K562 (cell line): ENCODE data around the gene NTRK1. TPM values are rescaled to one million over a fixed set of nuclear protein-coding genes. Genes with fewer than 3 reads are reported as not detected.

ENCODE experiments used
- ATAC-seq: fragments of 200-7000 bp; cut with Tn5 transposase; 3 replicates; pipeline ENCODE4 v1.9.1; 2020; ENCODE audit warnings: moderate library complexity
- BruUV-seq: library from RNA; stranded (reverse); fragments of 400-500 nt; replicated peaks from 2 replicates; lab custom pipeline; 2021; lab: Mats Ljungman, UMichigan
- CTCF ChIA-PET: fragments of 300-600 bp; formaldehyde crosslinking; extraction: SDS; loops from one replicate; lab custom pipeline; 2021; ENCODE audit warnings: low intra/inter-chr PET ratio; lab: Yijun Ruan, JAX
- POLR2A ChIA-PET: fragments of 300-600, 350-650 bp; sonication (Branson Sonifier 250); formaldehyde crosslinking; extraction: SDS; loops from one replicate; lab custom pipeline; 2021; ENCODE audit warnings: antibody characterized with exemption, inconsistent platforms; lab: Yijun Ruan, JAX
- DNase-seq, 4 experiments: peaks; one replicate each; pipeline versions ENCODE4 v3.0.0 to v3.0.0-alpha.2; 2011 to 2018; ENCODE audit warnings: low spot score in 3 of 4, mixed read lengths in 3 of 4; ENCODE audit errors: extremely low read depth in 1 of 4
- FAIRE-seq: peaks from 2 replicates; lab custom pipeline; 2011; peaks lifted over from hg19 to GRCh38; lab: Jason Lieb, UNC
- H2AFZ ChIP-seq: 2 replicates; pipeline ENCODE4 v1.6.0; 2011; ENCODE audit warnings: low read depth, low read length, control low read depth, inconsistent platforms
- H3K27ac ChIP-seq: fragments of 200-600 bp; 3 replicates; pipeline ENCODE4 v1.8.0; 2011; ENCODE audit warnings: low read depth, mild to moderate bottlenecking, control low read depth, inconsistent platforms, low read length, moderate library complexity, mixed read lengths; ENCODE audit errors: extremely low read depth
- H3K27me3 ChIP-seq, 2 experiments: fragments of 300-600 bp in 1 of 2; 2 replicates in 1 of 2; 3 replicates in 1 of 2; pipeline versions ENCODE4 v1.6.0 to v1.8.0; 2011; ENCODE audit warnings: inconsistent platforms in 2 of 2, low read length in 2 of 2, mild to moderate bottlenecking in 1 of 2, mixed read lengths in 1 of 2, moderate library complexity in 1 of 2; ENCODE audit not compliant: control insufficient read depth in 2 of 2, insufficient read depth in 2 of 2
- H3K36me3 ChIP-seq: fragments of 300-600 bp; 3 replicates; pipeline ENCODE4 v1.8.0; 2011; ENCODE audit warnings: mild to moderate bottlenecking, low read length, inconsistent platforms; ENCODE audit not compliant: control insufficient read depth, insufficient read depth
- H3K4me1 ChIP-seq, 2 experiments: fragments of 200-600 bp in 1 of 2; replicated peaks in 1 of 2; 2 replicates in 1 of 2; 3 replicates in 1 of 2; pipeline versions ENCODE4 v1.5.1 to v1.8.0; 2011; ENCODE audit warnings: inconsistent platforms in 2 of 2, low read length in 2 of 2, mild to moderate bottlenecking in 1 of 2, mixed read lengths in 1 of 2, moderate library complexity in 1 of 2; ENCODE audit not compliant: control insufficient read depth in 2 of 2, insufficient read depth in 2 of 2
- H3K4me2 ChIP-seq: 2 replicates; pipeline ENCODE4 v1.6.1; 2011; ENCODE audit warnings: low read length, control low read depth, inconsistent platforms, mixed read lengths; ENCODE audit not compliant: insufficient read depth
- H3K4me3 ChIP-seq: fragments of 200-600 bp; sonication (generic), shearing (Covaris generic); 2 replicates; pipeline ENCODE4 v1.5.1; 2016; ENCODE audit warnings: control low read depth, inconsistent platforms
- H3K79me2 ChIP-seq: fragments of 200-600 bp; 3 replicates; pipeline ENCODE4 v1.8.0; 2011; ENCODE audit warnings: low read length, inconsistent platforms; ENCODE audit not compliant: control insufficient read depth, insufficient read depth
- H3K9ac ChIP-seq, 2 experiments: 2 replicates each; pipeline versions ENCODE4 v1.6.0 to v1.6.1; 2011; ENCODE audit warnings: low read depth in 2 of 2, low read length in 2 of 2, control low read depth in 1 of 2, inconsistent platforms in 1 of 2, mild to moderate bottlenecking in 1 of 2, mixed read lengths in 1 of 2; ENCODE audit not compliant: insufficient read depth in 1 of 2
- H3K9me1 ChIP-seq: one replicate; pipeline ENCODE4 v1.6.0; 2011; ENCODE audit warnings: inconsistent platforms, mild to moderate bottlenecking, low read length, moderate library complexity; ENCODE audit not compliant: control insufficient read depth, insufficient read depth
- H3K9me3 ChIP-seq: replicated peaks from 2 replicates; pipeline ENCODE4 v1.5.1; 2011; ENCODE audit warnings: low read depth, low read length, inconsistent platforms; ENCODE audit not compliant: control insufficient read depth, insufficient read depth
- H4K20me1 ChIP-seq: replicated peaks from 2 replicates; pipeline ENCODE4 v1.6.1; 2011; ENCODE audit warnings: low read length, inconsistent platforms, mixed read lengths; ENCODE audit not compliant: control insufficient read depth, insufficient read depth
- CSDE1 ChIP-seq, 2 experiments: fragments of 450-650 bp; IDR thresholded peaks; 2 replicates each; pipeline ENCODE4 v1.6.1; 2016; ENCODE audit warnings: mild to moderate bottlenecking in 1 of 2
- CTCFL ChIP-seq: IDR thresholded peaks from 2 replicates; pipeline ENCODE4 v1.6.1; 2011; ENCODE audit warnings: borderline replicate concordance, low read depth, mild to moderate bottlenecking, moderate library complexity, low read length; ENCODE audit not compliant: insufficient read depth, poor library complexity, severe bottlenecking
- E2F1 ChIP-seq: sonication (generic); formaldehyde crosslinking; IDR thresholded peaks from 2 replicates; pipeline ENCODE4 v1.8.1; 2023; ENCODE audit warnings: mild to moderate bottlenecking, missing genetic modification reagents, moderate library complexity
- EP400 ChIP-seq: fragments of 450-650 bp; IDR thresholded peaks from 2 replicates; pipeline ENCODE4 v1.6.1; 2017; ENCODE audit warnings: antibody characterized with exemption, mild to moderate bottlenecking, moderate library complexity
- HMG20B ChIP-seq: fragments of 250-450 bp; sonication (Bioruptor Pico); IDR thresholded peaks from 2 replicates; pipeline ENCODE4 v1.5.0; 2021; ENCODE audit warnings: mild to moderate bottlenecking
- MIER1 ChIP-seq: fragments of 450-650 bp; IDR thresholded peaks from 2 replicates; pipeline ENCODE4 v1.6.1; 2016; ENCODE audit warnings: antibody characterized with exemption, mild to moderate bottlenecking, low read depth
- NCOA1 ChIP-seq: fragments of 450-650 bp; IDR thresholded peaks from 2 replicates; pipeline ENCODE4 v1.6.1; 2016; ENCODE audit warnings: low read depth
- NFRKB ChIP-seq: fragments of 450-650 bp; IDR thresholded peaks from 2 replicates; pipeline ENCODE4 v1.6.1; 2016; ENCODE audit warnings: low read depth
- RBFOX2 ChIP-seq: fragments of 200-400 bp; formaldehyde crosslinking; IDR thresholded peaks from 2 replicates; pipeline ENCODE4 v1.6.1; 2017; ENCODE audit warnings: low read depth, mild to moderate bottlenecking, low read length, moderate library complexity
- SIN3A ChIP-seq, 2 experiments: fragments of 150-350 bp in 1 of 2; IDR thresholded peaks; 2 replicates each; pipeline ENCODE4 v1.6.1; 2011 to 2016; ENCODE audit warnings: borderline replicate concordance in 2 of 2, low read depth in 2 of 2, low read length in 2 of 2, mild to moderate bottlenecking in 2 of 2, moderate library complexity in 2 of 2; ENCODE audit not compliant: control insufficient read depth in 1 of 2
- ZNF41 ChIP-seq: fragments of 250-450 bp; sonication (Bioruptor Pico); conservative IDR thresholded peaks from 2 replicates; pipeline ENCODE4 v1.4.0; 2020; ENCODE audit warnings: mild to moderate bottlenecking
- ZNF449 ChIP-seq: fragments of 250-450 bp; sonication (Bioruptor Pico); IDR thresholded peaks from 2 replicates; pipeline ENCODE4 v1.8.0; 2022; ENCODE audit warnings: moderate library complexity, mild to moderate bottlenecking, inconsistent platforms
- ZNF512 ChIP-seq: IDR thresholded peaks from 2 replicates; pipeline ENCODE4 v1.6.1; 2016; ENCODE audit warnings: missing genetic modification characterization, missing compliant biosample characterization
- ZNF655 ChIP-seq: fragments of 250-450 bp; sonication (Bioruptor Pico); IDR thresholded peaks from 2 replicates; pipeline ENCODE4 v1.5.0; 2021
- WGBS: fragments of 100-300 bp; shearing (Covaris generic); methylation state at CpG from one replicate; pipeline ENCODE4 v1.1.6; 2016; ENCODE audit warnings: low coverage, mixed read lengths; ENCODE audit not compliant: insufficient coverage; ENCODE audit errors: missing lambda C conversion rate; 5-methylcytosine and 5-hydroxymethylcytosine counted together
- in situ Hi-C: fragments of 300-500 bp; cut with MboI; formaldehyde crosslinking; loops from 4 replicates; pipeline ENCODE4 v1.15.0; 2018; ENCODE audit warnings: inconsistent platforms, mixed read lengths
- intact Hi-C: fragments of 100-400 bp; cut with micrococcal nuclease; formaldehyde crosslinking; loops from 2 replicates; pipeline ENCODE4 v1.14.2; 2022
- polyA plus RNA-seq, 8 experiments: library from polyadenylated mRNA; depleted of rRNA in 4 of 8; stranded (reverse) in 5 of 8; unstranded in 3 of 8; fragments of >200 nt; fragmentation: Nextera tagmentation in 2 of 8; fragmentation: Illumina TruSeq in 1 of 8; extraction: Ambion mirVana in 2 of 8; extraction: Trizol in 1 of 8; gene quantifications; 2 replicates each; pipeline versions ENCODE4 v1.2.1 to v1.2.3, GENCODE V29; 2011 to 2014; ENCODE audit warnings: inconsistent platforms in 1 of 8, missing spikeins in 1 of 8
- total RNA-seq, 7 experiments: library from RNA; depleted of rRNA in 6 of 7; stranded (reverse); fragments of >200 nt in 6 of 7; fragmentation: Illumina TruSeq in 2 of 7; extraction: Trizol in 2 of 7; gene quantifications; 2 replicates each; pipeline versions ENCODE4 v1.2.1 to v1.2.3, GENCODE V29; 2011 to 2021; ENCODE audit warnings: low replicate concordance in 1 of 7

The NTRK1 gene
- total and polyA plus RNA-seq, 9 of the 15 experiments (the other 6 are each of a cell fraction or from before 2014, with no cell fraction given): 0.46 to 30.0 (median 7.9) TPM

- no TSS peak for BruUV-seq
- intact Hi-C loops: loop anchor here (2.0 kb wide), 1 partner anchor 40 kb away; the partner anchor contains the start of gene SH2D2A
- Histone ChIP-seq H3K9me3 (no peaks in the 10 kb centered on the region), H3K27me3 (no peaks in the 10 kb centered on the region), H3K4me2 (no peak overlapping the region; the same call in 1 of the 2 replicates), H3K4me1 (peaks cover 41 to 67% of the 10 kb centered on the region in 2 experiments), H2AFZ (peak overlapping the region; percentile 34; the same call in 1 of the 2 replicates), H3K4me3 (no peak overlapping the region), H3K36me3 (no peaks in the 10 kb centered on the region), H4K20me1 (no peaks in the 10 kb centered on the region), H3K27ac (no peak overlapping the region), H3K79me2 (0 out of 3 replicates have a peak, but pooled peaks cover 3% of the 10 kb centered on the region), H3K9ac (peak overlapping the region in 1 of 2 experiments; percentile 70; a peak in 1 of 4 replicates), H3K9me1 (no peaks in the 10 kb centered on the region)
- POLR2A ChIA-PET: interaction anchor here (0.5 to 1.0 kb wide), 6 partner anchors 9 to 225 kb away, joined by 3 to 4 read pairs (median 3); no protein-coding TSS in a partner anchor
- FAIRE-seq: peak; percentile 19
- CTCF ChIA-PET: no interaction called here
- WGBS: 33% methylated on average over 3 of the region's 3 CpGs
- in situ Hi-C loops: no loop called here
- no peak for DNase-seq
- ATAC-seq: no peak
- TF ChIP-seq SIN3A (IDR thresholded peaks at IDR 0.05; ENCODE audit: borderline replicate concordance in 2 of 2, control insufficient read depth in 1 of 2, low read depth in 2 of 2, low read length in 2 of 2) (no peak), ZNF512 (tag) (no peak), EP400 (no peak), CTCFL (no peak), RBFOX2 (no peak), ZNF655 (CRISPR knock-in tag) (no peak), ZNF449 (CRISPR knock-in tag) (no peak), ZNF41 (CRISPR knock-in tag) (no peak), NFRKB (no peak), NCOA1 (no peak), E2F1 (CRISPR knock-in tag) (no peak), HMG20B (CRISPR knock-in tag) (no peak), CSDE1 (IDR thresholded peaks at IDR 0.05) (no peak), MIER1 (no peak)
These were observed 4.3 kb upstream of the NTRK1 start for GRCh38 chr1:156856282-156856785.
